HG03108 (cell line): ENCODE measurements around the gene VWA8.
A peak's percentile ranks its signal among the peaks of the same experiment; 100 is the strongest.
"Not testable (repeated sequence)": the region's sequence is repeated elsewhere in the genome, so short reads cannot be mapped to it uniquely, and the experiment has no call there.

ENCODE experiments used
- ATAC-seq: cut with Tn5 transposase; IDR thresholded peaks from one replicate; pipeline ENCODE4 v1.9.1; 2021; ENCODE audit warnings: moderate library complexity; ENCODE audit not compliant: unreplicated experiment

The VWA8 gene

GRCh38 chr13:41811588-41812021 is 149.3 kb downstream of the VWA8 start:
- peak; percentile 65 for ATAC-seq

GRCh38 chr13:41809962-41810361 is 150.9 kb downstream of the VWA8 start:
- no peak for ATAC-seq

GRCh38 chr13:41803445-41803735 is 157.5 kb downstream of the VWA8 start:
- not testable (repeated sequence) for ATAC-seq

DNA sequence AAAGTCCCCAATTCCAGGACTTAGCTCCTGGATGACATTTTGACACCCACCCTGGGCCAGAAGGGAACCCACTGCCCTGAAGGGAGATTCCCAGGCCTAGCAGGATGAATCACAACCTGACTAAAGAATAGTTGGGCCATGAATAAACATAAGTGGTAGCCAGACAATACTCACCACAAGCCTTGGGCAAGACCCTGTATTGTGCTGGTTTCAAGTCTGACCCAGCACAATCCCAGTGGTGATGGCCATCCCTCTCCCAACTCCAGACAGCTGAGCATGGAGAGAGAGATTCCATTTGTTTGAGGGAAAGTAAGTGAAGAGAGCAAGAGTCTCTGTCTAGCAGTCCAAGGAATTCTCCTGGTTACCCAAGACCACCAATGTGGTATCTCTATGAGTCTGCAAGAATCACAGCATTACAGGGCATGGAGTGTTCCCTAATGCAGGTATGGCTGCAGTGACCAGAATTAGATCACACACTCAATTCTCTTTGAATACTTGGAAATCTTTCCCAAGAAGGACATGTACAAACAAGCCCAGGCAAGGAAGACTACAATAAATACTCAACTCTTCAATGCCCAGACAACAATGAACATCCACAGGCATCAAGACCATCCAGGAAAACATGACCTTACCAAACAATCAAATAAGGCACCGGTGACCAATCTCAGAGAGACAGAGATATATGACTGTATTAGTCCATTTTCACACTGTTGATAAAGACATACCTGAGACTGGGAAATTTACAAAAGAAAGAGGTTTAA is 158.0 kb downstream of the VWA8 start:
- ATAC-seq = no peak

GRCh38 chr13:41802043-41802683 is 158.7 kb downstream of the VWA8 start:
- no peak for ATAC-seq

DNA sequence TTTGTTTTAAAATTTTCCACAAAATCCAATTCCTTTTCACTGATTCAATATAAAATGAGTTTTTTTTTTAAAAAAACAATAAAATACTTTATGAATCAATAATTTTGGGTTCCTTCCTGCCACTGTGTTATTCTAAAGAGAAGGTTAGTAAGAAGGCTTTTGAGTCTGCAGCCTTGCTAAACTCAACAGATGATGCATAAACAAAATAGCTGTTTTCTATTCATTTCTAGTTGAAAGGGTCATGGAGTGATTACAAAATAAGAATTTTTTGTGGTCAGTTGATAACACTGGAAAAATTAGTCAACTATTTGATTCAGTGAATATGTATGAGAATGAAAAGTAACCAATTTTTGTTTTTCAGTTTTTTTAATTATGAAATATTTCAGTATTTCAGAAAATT is 169.9 kb downstream of the VWA8 start:
- no peak for ATAC-seq

DNA sequence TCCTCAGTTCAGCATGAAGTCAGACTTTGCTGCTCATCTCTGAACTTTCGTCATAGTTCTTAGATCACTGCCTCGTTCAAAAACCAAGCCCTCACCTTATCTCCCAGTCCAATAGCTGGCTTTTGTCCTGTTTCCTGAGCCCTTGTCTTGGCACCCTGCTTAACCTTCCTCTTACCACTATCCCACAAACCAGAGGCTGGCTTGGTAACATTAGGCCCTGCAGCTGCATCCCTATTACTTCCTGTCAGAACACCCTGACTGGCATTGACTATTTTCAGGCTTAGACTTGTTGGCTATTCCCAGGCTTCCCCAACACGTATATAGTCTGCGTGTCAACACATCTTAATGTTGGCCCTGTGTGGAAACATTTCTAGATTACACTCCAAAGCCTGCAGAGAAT is 172.4 kb downstream of the VWA8 start:
- no peak for ATAC-seq

DNA sequence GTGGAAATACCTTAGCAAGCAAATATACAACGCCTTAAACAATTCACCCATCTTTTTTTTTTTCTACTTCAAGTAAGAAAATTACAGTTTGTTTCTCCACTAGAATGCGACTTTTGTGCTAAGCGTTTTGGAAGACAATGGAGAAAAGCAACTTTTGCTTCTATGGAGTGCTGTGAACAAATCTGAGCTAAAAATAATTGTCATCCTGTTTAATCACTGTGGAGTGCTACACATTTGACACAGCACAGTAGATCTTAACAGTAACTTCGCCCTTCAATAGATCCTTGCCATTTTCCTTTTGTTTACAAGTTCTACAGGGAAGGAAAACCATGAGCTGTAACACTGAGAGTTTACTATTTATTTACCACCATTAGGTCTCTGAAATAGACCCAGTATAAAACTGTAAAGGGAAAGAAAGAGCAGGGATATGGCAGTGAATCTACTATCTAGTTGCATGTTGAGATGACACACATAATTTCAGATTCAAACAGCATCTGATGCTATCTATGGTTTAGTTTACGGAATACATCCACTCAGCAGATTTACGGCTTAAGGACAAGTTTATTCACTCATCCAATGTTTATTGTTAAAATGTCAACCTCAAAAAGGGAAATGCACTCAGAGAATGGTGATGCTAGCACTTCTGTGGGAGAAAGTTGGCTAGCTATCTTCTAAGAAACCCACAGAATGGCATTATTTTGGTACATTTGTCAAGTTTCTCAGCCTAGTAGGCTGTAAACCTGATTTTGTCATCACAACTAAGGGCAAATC is 175.3 kb downstream of the VWA8 start:
- no peak for ATAC-seq

DNA sequence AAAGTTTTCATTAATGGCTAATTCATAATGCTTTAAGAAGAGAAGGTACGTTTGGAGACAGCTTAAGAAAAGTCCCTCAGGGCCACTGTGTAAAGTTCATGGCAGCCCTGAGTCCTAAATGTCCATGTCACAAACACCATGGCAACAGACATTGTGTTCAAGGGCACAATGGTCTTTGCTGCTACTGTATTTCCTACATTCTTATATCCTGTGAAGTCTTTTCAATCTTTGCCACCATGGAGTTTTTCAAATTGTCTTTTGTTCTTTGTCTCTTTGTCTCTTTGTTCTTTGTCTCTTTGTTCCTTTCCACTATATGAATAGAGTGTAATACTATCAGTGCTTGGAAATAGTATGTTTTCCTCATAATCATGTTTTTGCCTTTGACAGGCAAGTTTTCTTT is 178.8 kb downstream of the VWA8 start:
- no peak for ATAC-seq

GRCh38 chr13:41780715-41781706 is 179.9 kb downstream of the VWA8 start:
- ATAC-seq = no peak

DNA sequence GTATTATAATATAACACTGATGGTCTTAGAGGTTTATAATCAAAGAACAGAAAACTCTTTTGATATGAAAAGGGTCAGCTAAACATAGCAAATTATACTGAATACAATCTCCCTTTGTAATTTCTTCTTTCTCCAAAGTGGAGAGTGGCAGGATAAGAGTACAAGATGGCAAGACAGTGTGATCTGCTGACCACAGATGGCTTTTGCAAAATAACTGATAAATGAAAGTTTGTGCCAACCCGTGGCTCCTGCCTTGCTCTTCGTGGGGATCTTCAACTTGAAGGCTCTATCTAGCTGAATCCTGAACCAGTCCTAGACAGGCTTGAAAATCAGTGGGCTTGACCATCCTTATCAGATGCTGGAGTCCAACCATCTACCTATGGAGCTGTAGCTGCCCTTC is 185.7 kb downstream of the VWA8 start:
- ATAC-seq = no peak

- no peak for ATAC-seq
These were observed 186.2 kb downstream of the VWA8 start for GRCh38 chr13:41774605-41775218.

- no peak for ATAC-seq
These were observed 193.1 kb downstream of the VWA8 start for GRCh38 chr13:41767801-41768200.

DNA sequence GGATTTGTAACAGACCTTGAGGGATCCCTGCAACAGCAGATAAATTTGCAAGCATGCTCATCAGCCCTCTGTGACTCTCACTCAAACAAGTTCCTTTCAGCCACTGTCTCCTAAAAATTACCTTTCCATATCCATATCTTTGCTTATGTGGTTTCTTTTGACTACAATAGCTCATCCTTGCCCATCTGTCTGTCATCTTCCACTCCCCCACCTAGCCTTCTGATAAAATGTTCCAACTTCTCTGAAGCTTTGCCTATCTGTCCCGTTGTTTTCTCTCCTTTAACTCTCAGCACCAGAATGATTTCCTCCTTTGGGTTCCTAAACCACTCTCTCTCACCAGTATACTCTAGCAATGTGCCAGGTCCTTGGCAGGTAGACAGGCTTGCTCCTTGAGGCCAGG is 194.5 kb downstream of the VWA8 start:
- ATAC-seq = no peak

- ATAC-seq = no peak
These were observed 195.1 kb downstream of the VWA8 start for GRCh38 chr13:41765813-41766212.

GRCh38 chr13:41765020-41765419 is 195.9 kb downstream of the VWA8 start:
- no peak for ATAC-seq

DNA sequence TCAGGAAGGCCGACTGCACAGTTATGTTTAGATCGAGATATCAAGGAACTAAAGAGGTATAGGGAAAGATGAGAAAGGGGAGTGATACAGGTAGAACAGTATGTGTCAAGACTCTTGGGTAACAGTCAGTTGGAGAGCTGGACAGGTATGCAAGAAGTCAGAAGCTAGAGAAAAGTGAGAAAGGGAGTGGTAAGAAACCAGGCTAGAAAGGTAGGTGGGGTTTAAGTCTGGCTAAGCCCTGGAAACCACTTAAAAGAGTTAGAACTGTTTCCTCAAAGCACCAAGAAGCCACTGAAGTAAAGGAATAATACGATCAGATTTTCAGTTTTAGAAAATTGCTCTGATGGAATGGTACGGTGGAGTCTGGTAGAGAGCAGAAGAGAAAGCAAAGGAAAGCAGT is 196.4 kb downstream of the VWA8 start:
- ATAC-seq = no peak

DNA sequence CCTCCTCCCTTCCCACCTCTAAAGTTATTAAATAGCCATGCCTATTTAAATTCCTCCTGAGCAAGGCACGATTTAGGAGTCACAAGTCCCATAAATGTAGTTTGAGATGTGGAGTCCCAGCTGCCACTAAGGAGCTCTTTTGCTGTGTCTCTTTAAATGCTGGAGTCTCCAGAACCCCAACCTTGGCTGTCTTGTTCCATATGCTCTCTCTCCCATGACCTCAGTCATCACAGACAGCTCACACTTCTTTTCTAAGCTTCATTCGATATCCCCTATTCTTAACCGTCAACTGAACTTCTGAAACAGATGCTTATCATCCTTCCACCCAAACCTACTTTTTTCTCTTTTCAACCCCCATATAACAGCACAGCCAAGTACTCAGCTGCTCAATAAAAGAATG is 197.1 kb downstream of the VWA8 start:
- no peak for ATAC-seq

DNA sequence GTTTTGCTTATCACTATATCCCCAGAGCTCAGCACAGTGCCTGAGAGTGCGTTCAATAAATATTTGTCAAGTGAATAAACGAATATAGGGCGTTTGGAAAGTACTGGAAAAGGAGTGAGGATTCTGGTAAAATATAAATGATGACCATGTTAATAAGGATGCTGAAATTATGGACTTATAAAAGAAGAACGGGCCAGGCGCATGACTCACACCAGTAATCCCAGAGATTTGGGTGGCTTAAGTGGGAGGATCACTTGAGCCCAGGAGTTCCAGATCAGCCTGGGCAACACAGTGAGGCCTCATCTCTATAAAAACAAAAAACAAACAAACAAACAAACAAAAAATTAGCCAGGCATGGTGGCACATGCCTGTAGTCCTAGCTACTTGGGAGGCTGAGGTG is 198.1 kb downstream of the VWA8 start:
- no peak for ATAC-seq

DNA sequence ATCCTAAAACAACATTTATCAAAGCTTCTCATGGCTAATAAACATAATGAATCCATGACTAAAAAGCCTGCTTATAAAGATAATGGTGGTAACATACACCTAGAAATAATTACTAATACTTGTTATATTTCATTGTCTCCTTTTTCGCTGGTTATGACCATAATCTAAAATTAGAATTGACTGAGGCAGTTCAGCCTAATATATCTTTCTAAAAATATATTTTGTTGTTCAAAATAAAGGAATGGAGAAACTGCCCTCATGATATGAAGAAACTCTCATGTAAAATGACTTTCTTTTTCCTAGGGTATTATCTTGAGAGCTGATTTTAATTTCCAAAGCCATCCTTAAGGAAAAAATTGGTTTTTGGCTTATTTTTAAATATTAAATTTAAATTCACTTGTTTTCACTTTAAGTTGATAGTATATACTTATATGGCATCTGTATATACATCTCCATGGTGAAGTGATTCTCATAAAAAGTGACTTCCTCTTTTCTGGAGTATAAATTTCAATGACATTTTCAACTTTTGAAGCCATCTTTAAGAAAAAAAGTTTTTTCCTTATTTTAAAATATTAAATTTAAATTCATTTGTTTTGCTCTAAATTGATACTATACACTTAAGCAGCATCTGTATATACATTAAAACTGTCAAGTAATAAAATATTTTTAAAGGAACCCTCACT is 204.6 kb downstream of the VWA8 start:
- ATAC-seq = no peak
